H9 (cell line): ENCODE results near the gene CDS1. TPM values are rescaled to one million over a fixed set of nuclear protein-coding genes. Genes with fewer than 3 reads are reported as not detected.

Source experiments
- DNase-seq: peaks from one replicate; pipeline ENCODE4 v3.0.0-alpha.2; 2017
- H2AFZ ChIP-seq: one replicate; pipeline ENCODE4 v1.6.1; 2013; ENCODE audit warnings: mild to moderate bottlenecking, low read length, control low read depth, moderate library complexity
- H2AK5ac ChIP-seq: 2 replicates; pipeline ENCODE4 v1.6.1; 2013; ENCODE audit warnings: low read length, control low read depth, mixed read lengths; ENCODE audit not compliant: insufficient read length
- H2BK120ac ChIP-seq: one replicate; pipeline ENCODE4 v1.6.1; 2013; ENCODE audit warnings: low read depth, mild to moderate bottlenecking, low read length, control low read depth, inconsistent platforms; ENCODE audit not compliant: poor library complexity, severe bottlenecking
- H2BK12ac ChIP-seq: 2 replicates; pipeline ENCODE4 v1.6.1; 2013; ENCODE audit warnings: low read length, control low read depth, mixed read lengths, low read depth; ENCODE audit not compliant: insufficient read length
- H2BK15ac ChIP-seq: 2 replicates; pipeline ENCODE4 v1.6.1; 2013; ENCODE audit warnings: low read depth, low read length, control low read depth
- H2BK20ac ChIP-seq: one replicate; pipeline ENCODE4 v1.6.1; 2013; ENCODE audit warnings: low read depth, mild to moderate bottlenecking, low read length, control low read depth, inconsistent platforms; ENCODE audit not compliant: poor library complexity, severe bottlenecking
- H2BK5ac ChIP-seq: 2 replicates; pipeline ENCODE4 v1.6.1; 2013; ENCODE audit warnings: low read length, control low read depth, mixed read lengths; ENCODE audit not compliant: insufficient read length
- H3K14ac ChIP-seq: 2 replicates; pipeline ENCODE4 v1.6.1; 2013; ENCODE audit warnings: low read length, control low read depth; ENCODE audit not compliant: insufficient read depth
- H3K18ac ChIP-seq: 2 replicates; pipeline ENCODE4 v1.6.1; 2013; ENCODE audit warnings: low read depth, mild to moderate bottlenecking, mixed read lengths, low read length, control low read depth; ENCODE audit not compliant: insufficient read length
- H3K23ac ChIP-seq: 2 replicates; pipeline ENCODE4 v1.6.1; 2013; ENCODE audit warnings: low read length, control low read depth, mixed read lengths, low read depth; ENCODE audit not compliant: insufficient read length
- H3K23me2 ChIP-seq: 2 replicates; pipeline ENCODE4 v1.6.1; 2013; ENCODE audit warnings: low read depth, mild to moderate bottlenecking, mixed read lengths, low read length, control low read depth; ENCODE audit not compliant: insufficient read length, poor library complexity, severe bottlenecking
- H3K27ac ChIP-seq: 2 replicates; pipeline ENCODE4 v1.5.1; 2013; ENCODE audit warnings: low read length, control low read depth, mixed read lengths, low read depth; ENCODE audit not compliant: insufficient read length
- H3K27me3 ChIP-seq: 2 replicates; pipeline ENCODE4 v1.6.1; 2013; ENCODE audit warnings: low read length, control low read depth, inconsistent platforms; ENCODE audit not compliant: insufficient read depth
- H3K4ac ChIP-seq: 2 replicates; pipeline ENCODE4 v1.6.1; 2013; ENCODE audit warnings: low read depth, mild to moderate bottlenecking, control low read depth, inconsistent platforms, low read length, moderate library complexity
- H3K4me1 ChIP-seq: 2 replicates; pipeline ENCODE4 v1.6.1; 2013; ENCODE audit warnings: low read length, control low read depth, inconsistent platforms; ENCODE audit not compliant: insufficient read depth
- H3K4me2 ChIP-seq: 2 replicates; pipeline ENCODE4 v1.6.1; 2013; ENCODE audit warnings: low read length, control low read depth, mixed read lengths; ENCODE audit not compliant: insufficient read length, insufficient read depth
- H3K56ac ChIP-seq: 2 replicates; pipeline ENCODE4 v1.6.1; 2013; ENCODE audit warnings: low read depth, mild to moderate bottlenecking, mixed read lengths, low read length, control low read depth; ENCODE audit not compliant: insufficient read length
- H3K79me1 ChIP-seq: 2 replicates; pipeline ENCODE4 v1.6.1; 2013; ENCODE audit warnings: low read depth, mild to moderate bottlenecking, moderate library complexity, low read length, control low read depth, inconsistent platforms; ENCODE audit not compliant: insufficient read depth, poor library complexity, severe bottlenecking
- H3K79me2 ChIP-seq: 2 replicates; pipeline ENCODE4 v1.6.1; 2013; ENCODE audit warnings: low read length, control low read depth, inconsistent platforms; ENCODE audit not compliant: insufficient read depth
- H3K9ac ChIP-seq: 2 replicates; pipeline ENCODE4 v1.6.1; 2013; ENCODE audit warnings: low read length, control low read depth, mixed read lengths; ENCODE audit not compliant: insufficient read length; ENCODE audit errors: extremely low read depth
- H3K9me3 ChIP-seq: one replicate; pipeline ENCODE4 v1.6.1; 2013; ENCODE audit warnings: low read depth, low read length, inconsistent platforms; ENCODE audit not compliant: control insufficient read depth
- H3T11ph ChIP-seq: one replicate; pipeline ENCODE4 v1.6.1; 2013; ENCODE audit warnings: mild to moderate bottlenecking, low read length, control low read depth, inconsistent platforms
- H4K20me1 ChIP-seq: one replicate; pipeline ENCODE4 v1.6.1; 2013; ENCODE audit not compliant: control insufficient read depth, insufficient read length, insufficient read depth
- H4K5ac ChIP-seq: 2 replicates; pipeline ENCODE4 v1.6.1; 2013; ENCODE audit warnings: low read depth, mild to moderate bottlenecking, mixed read lengths, low read length, control low read depth; ENCODE audit not compliant: insufficient read length
- H4K8ac ChIP-seq: replicated peaks from 2 replicates; pipeline ENCODE4 v1.6.1; 2013; ENCODE audit warnings: low read length, control low read depth, mixed read lengths, low read depth; ENCODE audit not compliant: insufficient read length
- H4K91ac ChIP-seq: 2 replicates; pipeline ENCODE4 v1.6.1; 2013; ENCODE audit warnings: low read depth, mild to moderate bottlenecking, moderate library complexity, mixed read lengths, low read length, control low read depth; ENCODE audit not compliant: insufficient read length
- H3K27ac Mint-ChIP-seq, 3 experiments: 2 replicates in 2 of 3; 3 replicates in 1 of 3; pipeline ENCODE4 v1.8.0; 2020 to 2021; ENCODE audit warnings: mixed read lengths in 3 of 3, mild to moderate bottlenecking in 1 of 3, moderate library complexity in 1 of 3
- H3K27me3 Mint-ChIP-seq: 2 replicates; pipeline ENCODE4 v1.8.0; 2021; ENCODE audit warnings: low read depth, mild to moderate bottlenecking, moderate library complexity, mixed read lengths
- H3K36me3 Mint-ChIP-seq, 3 experiments: 2 replicates in 2 of 3; 3 replicates in 1 of 3; pipeline ENCODE4 v1.8.0; 2020 to 2021; ENCODE audit warnings: low read depth in 3 of 3, mixed read lengths in 3 of 3; ENCODE audit not compliant: insufficient read depth in 1 of 3
- H3K4me1 Mint-ChIP-seq, 2 experiments: 2 replicates each; pipeline ENCODE4 v1.8.0; 2020; ENCODE audit warnings: mixed read lengths in 2 of 2
- H3K4me3 Mint-ChIP-seq, 2 experiments: 2 replicates in 1 of 2; 3 replicates in 1 of 2; pipeline ENCODE4 v1.8.0; 2020 to 2021; ENCODE audit warnings: mild to moderate bottlenecking in 2 of 2, mixed read lengths in 2 of 2, moderate library complexity in 1 of 2
- H3K9me3 Mint-ChIP-seq, 2 experiments: 2 replicates in 1 of 2; 3 replicates in 1 of 2; pipeline ENCODE4 v1.8.0; 2020; ENCODE audit warnings: mild to moderate bottlenecking in 2 of 2, mixed read lengths in 2 of 2, moderate library complexity in 1 of 2
- total RNA-seq: library from RNA; stranded (reverse); gene quantifications from 2 replicates; pipeline ENCODE4 v1.2.1, GENCODE V29; 2021
- TF ChIP-seq, protein P1 (sequence below): fragments of 200-600 bp; sonication (generic); conservative IDR thresholded peaks from 3 replicates; pipeline ENCODE4 v1.8.0; 2021; ENCODE audit warnings: antibody characterized with exemption, mild to moderate bottlenecking

CDS1 gene
- total RNA-seq, 1 experiment from 2014 or later = 7.5 TPM

DNA sequence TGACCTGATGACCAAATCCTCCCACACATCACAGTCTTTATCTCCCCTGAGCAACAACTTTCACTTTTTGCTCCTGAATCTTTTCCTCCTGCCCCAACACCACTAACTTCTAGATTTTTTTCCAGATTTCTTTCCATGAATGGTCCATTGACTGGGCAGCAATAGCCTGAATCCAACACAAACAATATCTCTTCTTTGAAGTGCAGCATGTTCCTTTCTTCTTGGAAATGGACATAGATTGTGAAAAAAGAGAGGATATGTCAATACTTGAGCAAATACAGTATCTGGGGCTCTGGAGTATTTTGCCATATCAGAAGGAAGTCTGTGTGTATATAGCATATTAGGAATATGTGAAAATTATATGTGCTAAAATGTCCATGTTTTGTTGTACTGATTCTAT is 55.2 kb downstream of the CDS1 start:
- Histone ChIP-seq H3K79me1 (no peaks in the 10 kb centered on the region), H2BK20ac (no peak overlapping the region), H3K4me1 (no peaks in the 10 kb centered on the region), H3K9ac (no peak overlapping the region), H3K23me2 (no peaks in the 10 kb centered on the region), H3K56ac (no peak overlapping the region), H2AFZ (no peak overlapping the region), H3K9me3 (no peaks in the 10 kb centered on the region), H4K5ac (no peak overlapping the region), H3K18ac (no peak overlapping the region), H4K91ac (no peak overlapping the region), H3K27ac (no peak overlapping the region), H2BK5ac (no peak overlapping the region), H3K14ac (no peak overlapping the region), H3K27me3 (no peaks in the 10 kb centered on the region), H3K79me2 (no peaks in the 10 kb centered on the region), H4K20me1 (no peaks in the 10 kb centered on the region), H4K8ac (no peak overlapping the region), H3K23ac (no peak overlapping the region), H2BK12ac (no peak overlapping the region), H3T11ph (no peak overlapping the region), H3K4ac (no peak overlapping the region), H2BK120ac (no peak overlapping the region), H3K4me2 (no peak overlapping the region), H2AK5ac (no peak overlapping the region), H2BK15ac (no peak overlapping the region)
- peaks cover 2 to 3% of the 10 kb centered on the region in 2 experiments; a peak in 1 of 4 replicates for H3K4me1 Mint-ChIP-seq
- no peak overlapping the region for H3K27ac Mint-ChIP-seq
- no peaks in the 10 kb centered on the region for H3K27me3 Mint-ChIP-seq
- no peak for DNase-seq
- H3K9me3 Mint-ChIP-seq = no peaks in the 10 kb centered on the region
- H3K4me3 Mint-ChIP-seq = no peak overlapping the region
- peaks cover 16 to 39% (median 24%) of the 10 kb centered on the region in 3 experiments for H3K36me3 Mint-ChIP-seq
- TF ChIP-seq, protein P1, sequence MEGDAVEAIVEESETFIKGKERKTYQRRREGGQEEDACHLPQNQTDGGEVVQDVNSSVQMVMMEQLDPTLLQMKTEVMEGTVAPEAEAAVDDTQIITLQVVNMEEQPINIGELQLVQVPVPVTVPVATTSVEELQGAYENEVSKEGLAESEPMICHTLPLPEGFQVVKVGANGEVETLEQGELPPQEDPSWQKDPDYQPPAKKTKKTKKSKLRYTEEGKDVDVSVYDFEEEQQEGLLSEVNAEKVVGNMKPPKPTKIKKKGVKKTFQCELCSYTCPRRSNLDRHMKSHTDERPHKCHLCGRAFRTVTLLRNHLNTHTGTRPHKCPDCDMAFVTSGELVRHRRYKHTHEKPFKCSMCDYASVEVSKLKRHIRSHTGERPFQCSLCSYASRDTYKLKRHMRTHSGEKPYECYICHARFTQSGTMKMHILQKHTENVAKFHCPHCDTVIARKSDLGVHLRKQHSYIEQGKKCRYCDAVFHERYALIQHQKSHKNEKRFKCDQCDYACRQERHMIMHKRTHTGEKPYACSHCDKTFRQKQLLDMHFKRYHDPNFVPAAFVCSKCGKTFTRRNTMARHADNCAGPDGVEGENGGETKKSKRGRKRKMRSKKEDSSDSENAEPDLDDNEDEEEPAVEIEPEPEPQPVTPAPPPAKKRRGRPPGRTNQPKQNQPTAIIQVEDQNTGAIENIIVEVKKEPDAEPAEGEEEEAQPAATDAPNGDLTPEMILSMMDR = no peak
